ENCODE results near the gene LYG1. TPM values are rescaled to one million over a fixed set of nuclear protein-coding genes. Genes with fewer than 3 reads are reported as not detected.

Gene LYG1
- total RNA-seq, 1 donor from 2014 or later = not detected

DNA sequence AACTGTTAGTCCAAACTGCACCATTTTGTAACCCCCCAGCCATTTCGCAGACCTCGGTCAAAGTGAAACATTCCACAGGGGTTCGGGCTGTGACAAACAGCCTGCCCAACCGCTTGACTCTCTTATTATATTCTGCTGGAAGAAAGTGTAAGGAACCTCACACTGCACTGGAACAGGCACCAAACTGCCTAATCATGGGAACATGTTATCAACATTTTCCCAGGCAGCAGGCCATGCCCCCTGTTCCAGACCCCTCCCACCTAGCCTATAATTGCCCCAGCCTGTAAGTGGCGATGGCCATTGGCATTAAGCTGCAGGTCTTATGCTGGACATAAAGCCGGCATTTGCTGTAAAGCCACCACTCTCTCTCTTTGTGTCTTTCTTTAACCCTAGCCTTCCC, 62.4 kb downstream of the LYG1 start:
- intact Hi-C loops (cut with DNase I) = no loop called here
- DNase-seq (ENCODE audit: low spot score in 2 of 2) = no peak

More for the DNA sequence above, 62.4 kb downstream of the LYG1 start:
- TF ChIP-seq, protein P1, sequence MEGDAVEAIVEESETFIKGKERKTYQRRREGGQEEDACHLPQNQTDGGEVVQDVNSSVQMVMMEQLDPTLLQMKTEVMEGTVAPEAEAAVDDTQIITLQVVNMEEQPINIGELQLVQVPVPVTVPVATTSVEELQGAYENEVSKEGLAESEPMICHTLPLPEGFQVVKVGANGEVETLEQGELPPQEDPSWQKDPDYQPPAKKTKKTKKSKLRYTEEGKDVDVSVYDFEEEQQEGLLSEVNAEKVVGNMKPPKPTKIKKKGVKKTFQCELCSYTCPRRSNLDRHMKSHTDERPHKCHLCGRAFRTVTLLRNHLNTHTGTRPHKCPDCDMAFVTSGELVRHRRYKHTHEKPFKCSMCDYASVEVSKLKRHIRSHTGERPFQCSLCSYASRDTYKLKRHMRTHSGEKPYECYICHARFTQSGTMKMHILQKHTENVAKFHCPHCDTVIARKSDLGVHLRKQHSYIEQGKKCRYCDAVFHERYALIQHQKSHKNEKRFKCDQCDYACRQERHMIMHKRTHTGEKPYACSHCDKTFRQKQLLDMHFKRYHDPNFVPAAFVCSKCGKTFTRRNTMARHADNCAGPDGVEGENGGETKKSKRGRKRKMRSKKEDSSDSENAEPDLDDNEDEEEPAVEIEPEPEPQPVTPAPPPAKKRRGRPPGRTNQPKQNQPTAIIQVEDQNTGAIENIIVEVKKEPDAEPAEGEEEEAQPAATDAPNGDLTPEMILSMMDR (IDR thresholded peaks at IDR 0.05) = no peak
- no peaks in the 10 kb centered on the region for H3K4me1 ChIP-seq
- no peak overlapping the region for H3K4me3 ChIP-seq
- no peaks in the 10 kb centered on the region for H3K9me3 ChIP-seq
- H3K27me3 ChIP-seq = no peaks in the 10 kb centered on the region
- no peak overlapping the region for H3K27ac ChIP-seq
- no peaks in the 10 kb centered on the region for H3K36me3 ChIP-seq

Other genes with a start within 250 kb of the LYG1 start
- gene C2orf15, start 159.5 kb downstream of the LYG1 start, total RNA-seq = 0.32 TPM
- gene TSGA10, start 146.3 kb downstream of the LYG1 start, total RNA-seq = not detected
- gene LIPT1, start 146.2 kb downstream of the LYG1 start, total RNA-seq = not detected
- gene MITD1, start 120.1 kb downstream of the LYG1 start, total RNA-seq = 13.3 TPM
- gene MRPL30, start 120.0 kb downstream of the LYG1 start, total RNA-seq = 32.6 TPM
- not detected for gene LYG2, start 45.5 kb downstream of the LYG1 start, total RNA-seq
- 34.3 TPM for gene TXNDC9, start 35.1 kb upstream of the LYG1 start, total RNA-seq
- 38.2 TPM for gene EIF5B, start 36.2 kb upstream of the LYG1 start, total RNA-seq
- 26.8 TPM for gene REV1, start 188.8 kb upstream of the LYG1 start, total RNA-seq

All from ascending aorta (tissue), 2 donors.